Measurements from ENCODE around the gene ECI2.
A peak's percentile ranks its signal among the peaks of the same experiment; 100 is the strongest.

ECI2 gene

DNA sequence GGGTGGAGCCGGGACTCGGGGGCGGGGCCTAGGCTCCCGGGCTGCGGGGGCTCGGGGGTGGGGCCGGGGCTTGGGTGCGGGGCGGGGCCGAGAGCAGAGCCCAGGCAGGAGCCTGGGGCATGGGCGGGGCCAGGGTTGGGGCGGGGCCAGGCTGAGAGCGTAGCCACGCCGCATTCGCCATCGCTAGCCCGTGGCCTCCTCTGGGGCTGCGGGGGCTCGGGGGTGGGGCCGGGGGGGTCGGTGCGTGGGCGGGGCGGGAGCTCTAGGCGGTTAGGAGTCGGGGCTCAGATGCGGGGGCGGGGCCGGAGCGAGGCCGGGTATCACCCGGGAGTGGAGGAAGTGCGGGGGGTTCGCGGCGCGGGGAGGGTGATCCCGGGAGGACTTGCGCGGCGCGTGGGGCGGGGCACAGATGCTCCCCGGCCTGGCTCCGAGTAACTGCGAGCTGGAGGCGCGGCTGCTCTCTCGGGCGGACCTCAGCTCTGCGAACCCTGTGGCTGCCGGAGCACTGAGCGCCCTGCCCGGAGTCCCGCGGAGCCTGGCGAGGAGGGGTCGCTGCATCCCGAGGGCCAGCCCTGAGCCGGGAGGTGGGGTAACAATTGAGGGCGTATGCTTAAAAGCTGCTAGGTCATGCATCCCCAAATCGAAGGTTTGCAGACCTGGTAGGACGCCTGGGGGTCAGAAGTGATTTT, 434 bp upstream of the ECI2 start (continued):
- TF ChIP-seq ZFP37 (tag by site-specific recombination; IDR thresholded peaks at IDR 0.05): 0 out of 2 replicates have a peak, but pooled peaks have one; percentile 64
- TF ChIP-seq ZNF549 (tag by site-specific recombination; IDR thresholded peaks at IDR 0.05): no peak
- peak; percentile 38 for TF ChIP-seq EGR2 (tag by site-specific recombination; IDR thresholded peaks at IDR 0.05; ENCODE audit: low read depth)
- no peak for TF ChIP-seq BCL11A (tag by site-specific recombination; IDR thresholded peaks at IDR 0.05; ENCODE audit: low read depth)
- no peak for TF ChIP-seq ZNF692 (tag by site-specific recombination; IDR thresholded peaks at IDR 0.05)
- TF ChIP-seq, protein P1, sequence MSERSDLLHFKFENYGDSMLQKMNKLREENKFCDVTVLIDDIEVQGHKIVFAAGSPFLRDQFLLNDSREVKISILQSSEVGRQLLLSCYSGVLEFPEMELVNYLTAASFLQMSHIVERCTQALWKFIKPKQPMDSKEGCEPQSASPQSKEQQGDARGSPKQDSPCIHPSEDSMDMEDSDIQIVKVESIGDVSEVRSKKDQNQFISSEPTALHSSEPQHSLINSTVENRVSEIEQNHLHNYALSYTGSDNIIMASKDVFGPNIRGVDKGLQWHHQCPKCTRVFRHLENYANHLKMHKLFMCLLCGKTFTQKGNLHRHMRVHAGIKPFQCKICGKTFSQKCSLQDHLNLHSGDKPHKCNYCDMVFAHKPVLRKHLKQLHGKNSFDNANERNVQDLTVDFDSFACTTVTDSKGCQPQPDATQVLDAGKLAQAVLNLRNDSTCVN (tag by site-specific recombination; optimal IDR thresholded peaks at IDR 0.05): peak; percentile 36
- 0 out of 2 replicates have a peak, but pooled peaks have one; percentile 28 for TF ChIP-seq ZSCAN16 (tag by site-specific recombination; IDR thresholded peaks at IDR 0.05)
- TF ChIP-seq ZNF394 (tag by site-specific recombination; IDR thresholded peaks at IDR 0.05; ENCODE audit: borderline replicate concordance): peak; percentile 49; the same call in 1 of the 2 replicates
- TF ChIP-seq ZNF530 (tag by site-specific recombination; IDR thresholded peaks at IDR 0.05; ENCODE audit: low read depth): no peak
- no peak for TF ChIP-seq ZNF777 (tag by site-specific recombination; IDR thresholded peaks at IDR 0.05; ENCODE audit: borderline replicate concordance)
- TF ChIP-seq ZNF560 (tag by site-specific recombination; IDR thresholded peaks at IDR 0.05; ENCODE audit: borderline replicate concordance): no peak
- TF ChIP-seq ZNF514 (tag by site-specific recombination; IDR thresholded peaks at IDR 0.05): no peak
- 0 out of 2 replicates have a peak, but pooled peaks have one; percentile 19 for TF ChIP-seq MZF1 (tag by site-specific recombination; IDR thresholded peaks at IDR 0.05; ENCODE audit: borderline replicate concordance)
- no peak for TF ChIP-seq GLI4 (tag by site-specific recombination; IDR thresholded peaks at IDR 0.05)
- TF ChIP-seq, protein P2, sequence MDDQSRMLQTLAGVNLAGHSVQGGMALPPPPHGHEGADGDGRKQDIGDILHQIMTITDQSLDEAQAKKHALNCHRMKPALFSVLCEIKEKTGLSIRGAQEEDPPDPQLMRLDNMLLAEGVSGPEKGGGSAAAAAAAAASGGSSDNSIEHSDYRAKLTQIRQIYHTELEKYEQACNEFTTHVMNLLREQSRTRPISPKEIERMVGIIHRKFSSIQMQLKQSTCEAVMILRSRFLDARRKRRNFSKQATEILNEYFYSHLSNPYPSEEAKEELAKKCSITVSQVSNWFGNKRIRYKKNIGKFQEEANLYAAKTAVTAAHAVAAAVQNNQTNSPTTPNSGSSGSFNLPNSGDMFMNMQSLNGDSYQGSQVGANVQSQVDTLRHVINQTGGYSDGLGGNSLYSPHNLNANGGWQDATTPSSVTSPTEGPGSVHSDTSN (CRISPR knock-in tag; IDR thresholded peaks at IDR 0.05): peak; percentile 77; the same call in 1 of the 2 replicates
- TF ChIP-seq ZNF221 (tag by site-specific recombination; IDR thresholded peaks at IDR 0.05; ENCODE audit: borderline replicate concordance): no peak
- TF ChIP-seq KLF8 (tag by site-specific recombination; IDR thresholded peaks at IDR 0.05): peak; percentile 45; the same call in 1 of the 2 replicates
- no peak; the same call in 1 of the 2 replicates for TF ChIP-seq ZNF561 (tag by site-specific recombination; IDR thresholded peaks at IDR 0.05; ENCODE audit: borderline replicate concordance)
- 0 out of 2 replicates have a peak, but pooled peaks have one; percentile 29 for TF ChIP-seq ZNF600 (tag by site-specific recombination; IDR thresholded peaks at IDR 0.05)
- TF ChIP-seq MEIS1 (CRISPR knock-in tag; IDR thresholded peaks at IDR 0.05; ENCODE audit: borderline replicate concordance): no peak
- no peak for TF ChIP-seq ZNF433 (tag by site-specific recombination; IDR thresholded peaks at IDR 0.05; ENCODE audit: low read depth)
- TF ChIP-seq, protein P3, sequence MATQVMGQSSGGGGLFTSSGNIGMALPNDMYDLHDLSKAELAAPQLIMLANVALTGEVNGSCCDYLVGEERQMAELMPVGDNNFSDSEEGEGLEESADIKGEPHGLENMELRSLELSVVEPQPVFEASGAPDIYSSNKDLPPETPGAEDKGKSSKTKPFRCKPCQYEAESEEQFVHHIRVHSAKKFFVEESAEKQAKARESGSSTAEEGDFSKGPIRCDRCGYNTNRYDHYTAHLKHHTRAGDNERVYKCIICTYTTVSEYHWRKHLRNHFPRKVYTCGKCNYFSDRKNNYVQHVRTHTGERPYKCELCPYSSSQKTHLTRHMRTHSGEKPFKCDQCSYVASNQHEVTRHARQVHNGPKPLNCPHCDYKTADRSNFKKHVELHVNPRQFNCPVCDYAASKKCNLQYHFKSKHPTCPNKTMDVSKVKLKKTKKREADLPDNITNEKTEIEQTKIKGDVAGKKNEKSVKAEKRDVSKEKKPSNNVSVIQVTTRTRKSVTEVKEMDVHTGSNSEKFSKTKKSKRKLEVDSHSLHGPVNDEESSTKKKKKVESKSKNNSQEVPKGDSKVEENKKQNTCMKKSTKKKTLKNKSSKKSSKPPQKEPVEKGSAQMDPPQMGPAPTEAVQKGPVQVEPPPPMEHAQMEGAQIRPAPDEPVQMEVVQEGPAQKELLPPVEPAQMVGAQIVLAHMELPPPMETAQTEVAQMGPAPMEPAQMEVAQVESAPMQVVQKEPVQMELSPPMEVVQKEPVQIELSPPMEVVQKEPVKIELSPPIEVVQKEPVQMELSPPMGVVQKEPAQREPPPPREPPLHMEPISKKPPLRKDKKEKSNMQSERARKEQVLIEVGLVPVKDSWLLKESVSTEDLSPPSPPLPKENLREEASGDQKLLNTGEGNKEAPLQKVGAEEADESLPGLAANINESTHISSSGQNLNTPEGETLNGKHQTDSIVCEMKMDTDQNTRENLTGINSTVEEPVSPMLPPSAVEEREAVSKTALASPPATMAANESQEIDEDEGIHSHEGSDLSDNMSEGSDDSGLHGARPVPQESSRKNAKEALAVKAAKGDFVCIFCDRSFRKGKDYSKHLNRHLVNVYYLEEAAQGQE (tag by site-specific recombination; IDR thresholded peaks at IDR 0.05): no peak
- no peak for TF ChIP-seq ZBTB1 (tag by site-specific recombination; IDR thresholded peaks at IDR 0.05)
- TF ChIP-seq ZNF311 (tag by site-specific recombination; IDR thresholded peaks at IDR 0.05; ENCODE audit: borderline replicate concordance): no peak
- peak; percentile 89 for TF ChIP-seq ZNF341 (tag by site-specific recombination; IDR thresholded peaks at IDR 0.05; ENCODE audit: low read depth)
- peak; percentile 30; the same call in 1 of the 2 replicates for TF ChIP-seq ZNF785 (tag by site-specific recombination; IDR thresholded peaks at IDR 0.05)
- TF ChIP-seq ZNF449 (tag by site-specific recombination; IDR thresholded peaks at IDR 0.05): no peak
- no peak for TF ChIP-seq ZNF175 (tag by site-specific recombination; IDR thresholded peaks at IDR 0.05)
- TF ChIP-seq ZEB2 (tag by site-specific recombination; IDR thresholded peaks at IDR 0.05): peak; percentile 65; the same call in 1 of the 2 replicates
- no peak for TF ChIP-seq ZNF747 (tag by site-specific recombination; IDR thresholded peaks at IDR 0.05)
